HepG2 (cell line): ENCODE results near the gene RIPOR1. TPM values are rescaled to one million over a fixed set of nuclear protein-coding genes. Genes with fewer than 3 reads are reported as not detected.

ENCODE experiments used
- ESRRA ChIP-seq: sonication (generic); formaldehyde crosslinking; IDR thresholded peaks from 2 replicates; pipeline ENCODE4 v1.5.1; 2020; ENCODE audit warnings: mild to moderate bottlenecking, low read depth, missing genetic modification reagents
- HDAC2 ChIP-seq: sonication (generic); formaldehyde crosslinking; IDR thresholded peaks from 2 replicates; pipeline ENCODE4 v1.4.0; 2020; ENCODE audit warnings: missing genetic modification reagents
- PHB2 ChIP-seq: fragments of 450-650 bp; IDR thresholded peaks from 2 replicates; pipeline ENCODE4 v1.6.1; 2018; ENCODE audit not compliant: partially characterized antibody
- PHF5A ChIP-seq: IDR thresholded peaks from one replicate; pipeline ENCODE4 v1.6.1; 2018; ENCODE audit warnings: low read depth, missing genetic modification reagents; ENCODE audit not compliant: unreplicated experiment
- ZBTB7A ChIP-seq: sonication (generic); formaldehyde crosslinking; IDR thresholded peaks from 2 replicates; pipeline ENCODE4 v1.8.0; 2022; ENCODE audit warnings: mild to moderate bottlenecking, missing genetic modification reagents
- ZNF292 ChIP-seq: sonication (generic); formaldehyde crosslinking; IDR thresholded peaks from 2 replicates; pipeline ENCODE4 v1.8.1; 2022; ENCODE audit warnings: mild to moderate bottlenecking, low read depth, missing genetic modification reagents, borderline replicate concordance
- ZNF530 ChIP-seq: sonication (generic); formaldehyde crosslinking; IDR thresholded peaks from 2 replicates; pipeline ENCODE4 v1.5.0; 2020; ENCODE audit warnings: low read depth, mild to moderate bottlenecking, missing genetic modification reagents
- ZNF572 ChIP-seq: sonication (generic); formaldehyde crosslinking; IDR thresholded peaks from 2 replicates; pipeline ENCODE4 v1.5.1; 2020; ENCODE audit warnings: mild to moderate bottlenecking, missing genetic modification reagents
- ZNF629 ChIP-seq: sonication (generic); formaldehyde crosslinking; conservative IDR thresholded peaks from 2 replicates; pipeline ENCODE4 v1.5.0; 2020; ENCODE audit warnings: missing genetic modification reagents
- polyA plus RNA-seq, 8 experiments: library from polyadenylated mRNA; depleted of rRNA in 3 of 8; stranded (reverse) in 7 of 8; unstranded in 1 of 8; fragments of >200 nt; fragmentation: Illumina TruSeq in 4 of 8; extraction: Trizol in 4 of 8; gene quantifications; 2 replicates each; pipeline versions ENCODE4 v1.2.1 to v1.2.3, GENCODE V29; 2011 to 2016; ENCODE audit warnings: low read depth in 4 of 8, missing spikeins in 1 of 8, mixed read lengths in 1 of 8; ENCODE audit not compliant: insufficient read depth in 1 of 8
- total RNA-seq, 5 experiments: library from RNA; depleted of rRNA; stranded (reverse); fragments of >200 nt; fragmentation: Illumina TruSeq; extraction: Trizol; gene quantifications; 2 replicates each; pipeline ENCODE4 v1.2.3, GENCODE V29; 2016; ENCODE audit warnings: low read depth in 1 of 5
- TF ChIP-seq, protein P1 (sequence below): sonication (generic); formaldehyde crosslinking; IDR thresholded peaks from 2 replicates; pipeline ENCODE4 v1.4.0; 2020; ENCODE audit warnings: missing genetic modification reagents, borderline replicate concordance
- TF ChIP-seq, protein P2 (sequence below): sonication (generic); formaldehyde crosslinking; IDR thresholded peaks from 2 replicates; pipeline ENCODE4 v1.4.0; 2020; ENCODE audit warnings: missing genetic modification reagents
- TF ChIP-seq, protein P3 (sequence below): sonication (generic); formaldehyde crosslinking; IDR thresholded peaks from 2 replicates; pipeline ENCODE4 v1.8.0; 2022; ENCODE audit warnings: mild to moderate bottlenecking, missing genetic modification reagents, moderate library complexity
- TF ChIP-seq, protein P4 (sequence below): IDR thresholded peaks from 2 replicates; pipeline ENCODE4 v1.6.1; 2018; ENCODE audit warnings: missing genetic modification reagents, mild to moderate bottlenecking, missing compliant biosample characterization
- TF ChIP-seq, protein P5 (sequence below): sonication (generic); formaldehyde crosslinking; IDR thresholded peaks from 2 replicates; pipeline ENCODE4 v1.8.0; 2022; ENCODE audit warnings: low read depth, missing genetic modification reagents
- TF ChIP-seq, protein P6 (sequence below): sonication (generic); formaldehyde crosslinking; IDR thresholded peaks from 2 replicates; pipeline ENCODE4 v1.5.1; 2020; ENCODE audit warnings: missing genetic modification reagents, mild to moderate bottlenecking, borderline replicate concordance

RIPOR1 gene
- total and polyA plus RNA-seq, 2 of the 13 experiments (the other 11 are each of a cell fraction or from before 2014, with no cell fraction given), result 4.6 to 8.1 TPM

DNA sequence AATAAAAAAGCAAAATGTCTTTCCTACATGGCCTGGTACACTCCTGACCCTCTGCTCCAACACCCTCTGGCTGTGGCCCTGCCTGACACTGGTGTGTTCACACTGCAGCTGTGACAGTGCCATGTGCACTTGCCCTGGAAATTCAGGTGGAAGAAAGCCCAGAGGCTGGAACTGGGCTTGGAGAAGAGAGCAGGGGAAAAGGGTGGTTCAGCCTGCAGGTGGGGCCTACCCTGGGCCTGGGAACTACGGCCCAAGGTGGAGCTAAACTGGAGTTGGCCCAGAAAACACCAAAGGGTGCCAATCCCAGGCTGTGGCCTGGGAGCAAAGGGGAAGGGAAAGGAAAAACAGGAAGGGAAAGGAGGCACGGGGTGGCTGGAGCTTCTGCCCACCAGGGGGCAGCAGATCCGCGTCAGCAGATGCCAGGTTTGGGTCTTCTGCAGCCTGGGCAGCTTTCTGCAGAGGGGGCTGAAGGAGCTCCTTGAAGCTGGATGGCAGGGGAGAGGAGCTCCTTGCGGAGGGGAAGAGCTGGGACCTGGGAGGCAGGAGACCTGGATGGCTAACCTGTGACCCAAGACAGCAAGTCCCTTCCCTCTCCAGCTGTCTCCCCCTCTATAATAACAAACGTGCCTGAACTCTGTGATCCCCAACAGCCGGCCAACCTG is 18.3 kb downstream of the RIPOR1 start (continued):
- TF ChIP-seq, protein P1, sequence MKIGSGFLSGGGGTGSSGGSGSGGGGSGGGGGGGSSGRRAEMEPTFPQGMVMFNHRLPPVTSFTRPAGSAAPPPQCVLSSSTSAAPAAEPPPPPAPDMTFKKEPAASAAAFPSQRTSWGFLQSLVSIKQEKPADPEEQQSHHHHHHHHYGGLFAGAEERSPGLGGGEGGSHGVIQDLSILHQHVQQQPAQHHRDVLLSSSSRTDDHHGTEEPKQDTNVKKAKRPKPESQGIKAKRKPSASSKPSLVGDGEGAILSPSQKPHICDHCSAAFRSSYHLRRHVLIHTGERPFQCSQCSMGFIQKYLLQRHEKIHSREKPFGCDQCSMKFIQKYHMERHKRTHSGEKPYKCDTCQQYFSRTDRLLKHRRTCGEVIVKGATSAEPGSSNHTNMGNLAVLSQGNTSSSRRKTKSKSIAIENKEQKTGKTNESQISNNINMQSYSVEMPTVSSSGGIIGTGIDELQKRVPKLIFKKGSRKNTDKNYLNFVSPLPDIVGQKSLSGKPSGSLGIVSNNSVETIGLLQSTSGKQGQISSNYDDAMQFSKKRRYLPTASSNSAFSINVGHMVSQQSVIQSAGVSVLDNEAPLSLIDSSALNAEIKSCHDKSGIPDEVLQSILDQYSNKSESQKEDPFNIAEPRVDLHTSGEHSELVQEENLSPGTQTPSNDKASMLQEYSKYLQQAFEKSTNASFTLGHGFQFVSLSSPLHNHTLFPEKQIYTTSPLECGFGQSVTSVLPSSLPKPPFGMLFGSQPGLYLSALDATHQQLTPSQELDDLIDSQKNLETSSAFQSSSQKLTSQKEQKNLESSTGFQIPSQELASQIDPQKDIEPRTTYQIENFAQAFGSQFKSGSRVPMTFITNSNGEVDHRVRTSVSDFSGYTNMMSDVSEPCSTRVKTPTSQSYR (CRISPR knock-in tag), result no peak
- no peak for TF ChIP-seq ESRRA
- TF ChIP-seq, protein P2, sequence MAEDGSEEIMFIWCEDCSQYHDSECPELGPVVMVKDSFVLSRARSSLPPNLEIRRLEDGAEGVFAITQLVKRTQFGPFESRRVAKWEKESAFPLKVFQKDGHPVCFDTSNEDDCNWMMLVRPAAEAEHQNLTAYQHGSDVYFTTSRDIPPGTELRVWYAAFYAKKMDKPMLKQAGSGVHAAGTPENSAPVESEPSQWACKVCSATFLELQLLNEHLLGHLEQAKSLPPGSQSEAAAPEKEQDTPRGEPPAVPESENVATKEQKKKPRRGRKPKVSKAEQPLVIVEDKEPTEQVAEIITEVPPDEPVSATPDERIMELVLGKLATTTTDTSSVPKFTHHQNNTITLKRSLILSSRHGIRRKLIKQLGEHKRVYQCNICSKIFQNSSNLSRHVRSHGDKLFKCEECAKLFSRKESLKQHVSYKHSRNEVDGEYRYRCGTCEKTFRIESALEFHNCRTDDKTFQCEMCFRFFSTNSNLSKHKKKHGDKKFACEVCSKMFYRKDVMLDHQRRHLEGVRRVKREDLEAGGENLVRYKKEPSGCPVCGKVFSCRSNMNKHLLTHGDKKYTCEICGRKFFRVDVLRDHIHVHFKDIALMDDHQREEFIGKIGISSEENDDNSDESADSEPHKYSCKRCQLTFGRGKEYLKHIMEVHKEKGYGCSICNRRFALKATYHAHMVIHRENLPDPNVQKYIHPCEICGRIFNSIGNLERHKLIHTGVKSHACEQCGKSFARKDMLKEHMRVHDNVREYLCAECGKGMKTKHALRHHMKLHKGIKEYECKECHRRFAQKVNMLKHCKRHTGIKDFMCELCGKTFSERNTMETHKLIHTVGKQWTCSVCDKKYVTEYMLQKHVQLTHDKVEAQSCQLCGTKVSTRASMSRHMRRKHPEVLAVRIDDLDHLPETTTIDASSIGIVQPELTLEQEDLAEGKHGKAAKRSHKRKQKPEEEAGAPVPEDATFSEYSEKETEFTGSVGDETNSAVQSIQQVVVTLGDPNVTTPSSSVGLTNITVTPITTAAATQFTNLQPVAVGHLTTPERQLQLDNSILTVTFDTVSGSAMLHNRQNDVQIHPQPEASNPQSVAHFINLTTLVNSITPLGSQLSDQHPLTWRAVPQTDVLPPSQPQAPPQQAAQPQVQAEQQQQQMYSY (CRISPR knock-in tag), result no peak
- TF ChIP-seq PHB2, result no peak
- no peak for TF ChIP-seq ZNF629 (CRISPR knock-in tag)
- TF ChIP-seq ZNF292, result no peak
- TF ChIP-seq ZNF530, result no peak
- peak; percentile 31; the same call in 1 of the 2 replicates for TF ChIP-seq HDAC2 (CRISPR knock-in tag)
- TF ChIP-seq ZBTB7A (CRISPR knock-in tag), result no peak
- TF ChIP-seq, protein P3, sequence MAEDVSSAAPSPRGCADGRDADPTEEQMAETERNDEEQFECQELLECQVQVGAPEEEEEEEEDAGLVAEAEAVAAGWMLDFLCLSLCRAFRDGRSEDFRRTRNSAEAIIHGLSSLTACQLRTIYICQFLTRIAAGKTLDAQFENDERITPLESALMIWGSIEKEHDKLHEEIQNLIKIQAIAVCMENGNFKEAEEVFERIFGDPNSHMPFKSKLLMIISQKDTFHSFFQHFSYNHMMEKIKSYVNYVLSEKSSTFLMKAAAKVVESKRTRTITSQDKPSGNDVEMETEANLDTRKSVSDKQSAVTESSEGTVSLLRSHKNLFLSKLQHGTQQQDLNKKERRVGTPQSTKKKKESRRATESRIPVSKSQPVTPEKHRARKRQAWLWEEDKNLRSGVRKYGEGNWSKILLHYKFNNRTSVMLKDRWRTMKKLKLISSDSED (CRISPR knock-in tag), result no peak
- TF ChIP-seq, protein P4, sequence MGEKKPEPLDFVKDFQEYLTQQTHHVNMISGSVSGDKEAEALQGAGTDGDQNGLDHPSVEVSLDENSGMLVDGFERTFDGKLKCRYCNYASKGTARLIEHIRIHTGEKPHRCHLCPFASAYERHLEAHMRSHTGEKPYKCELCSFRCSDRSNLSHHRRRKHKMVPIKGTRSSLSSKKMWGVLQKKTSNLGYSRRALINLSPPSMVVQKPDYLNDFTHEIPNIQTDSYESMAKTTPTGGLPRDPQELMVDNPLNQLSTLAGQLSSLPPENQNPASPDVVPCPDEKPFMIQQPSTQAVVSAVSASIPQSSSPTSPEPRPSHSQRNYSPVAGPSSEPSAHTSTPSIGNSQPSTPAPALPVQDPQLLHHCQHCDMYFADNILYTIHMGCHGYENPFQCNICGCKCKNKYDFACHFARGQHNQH (CRISPR knock-in tag), result peak; percentile 55; the same call in 1 of the 2 replicates
- TF ChIP-seq, protein P5, sequence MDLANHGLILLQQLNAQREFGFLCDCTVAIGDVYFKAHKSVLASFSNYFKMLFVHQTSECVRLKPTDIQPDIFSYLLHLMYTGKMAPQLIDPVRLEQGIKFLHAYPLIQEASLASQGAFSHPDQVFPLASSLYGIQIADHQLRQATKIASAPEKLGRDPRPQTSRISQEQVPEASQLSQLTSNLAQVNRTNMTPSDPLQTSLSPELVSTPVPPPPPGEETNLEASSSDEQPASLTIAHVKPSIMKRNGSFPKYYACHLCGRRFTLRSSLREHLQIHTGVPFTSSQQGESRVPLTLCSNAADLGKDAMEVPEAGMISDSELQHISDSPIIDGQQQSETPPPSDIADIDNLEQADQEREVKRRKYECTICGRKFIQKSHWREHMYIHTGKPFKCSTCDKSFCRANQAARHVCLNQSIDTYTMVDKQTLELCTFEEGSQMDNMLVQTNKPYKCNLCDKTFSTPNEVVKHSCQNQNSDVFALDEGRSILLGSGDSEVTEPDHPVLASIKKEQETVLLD (CRISPR knock-in tag), result no peak
- no peak for TF ChIP-seq PHF5A (CRISPR knock-in tag)
- peak; percentile 59; the same call in 1 of the 2 replicates for TF ChIP-seq ZNF572
- TF ChIP-seq, protein P6, sequence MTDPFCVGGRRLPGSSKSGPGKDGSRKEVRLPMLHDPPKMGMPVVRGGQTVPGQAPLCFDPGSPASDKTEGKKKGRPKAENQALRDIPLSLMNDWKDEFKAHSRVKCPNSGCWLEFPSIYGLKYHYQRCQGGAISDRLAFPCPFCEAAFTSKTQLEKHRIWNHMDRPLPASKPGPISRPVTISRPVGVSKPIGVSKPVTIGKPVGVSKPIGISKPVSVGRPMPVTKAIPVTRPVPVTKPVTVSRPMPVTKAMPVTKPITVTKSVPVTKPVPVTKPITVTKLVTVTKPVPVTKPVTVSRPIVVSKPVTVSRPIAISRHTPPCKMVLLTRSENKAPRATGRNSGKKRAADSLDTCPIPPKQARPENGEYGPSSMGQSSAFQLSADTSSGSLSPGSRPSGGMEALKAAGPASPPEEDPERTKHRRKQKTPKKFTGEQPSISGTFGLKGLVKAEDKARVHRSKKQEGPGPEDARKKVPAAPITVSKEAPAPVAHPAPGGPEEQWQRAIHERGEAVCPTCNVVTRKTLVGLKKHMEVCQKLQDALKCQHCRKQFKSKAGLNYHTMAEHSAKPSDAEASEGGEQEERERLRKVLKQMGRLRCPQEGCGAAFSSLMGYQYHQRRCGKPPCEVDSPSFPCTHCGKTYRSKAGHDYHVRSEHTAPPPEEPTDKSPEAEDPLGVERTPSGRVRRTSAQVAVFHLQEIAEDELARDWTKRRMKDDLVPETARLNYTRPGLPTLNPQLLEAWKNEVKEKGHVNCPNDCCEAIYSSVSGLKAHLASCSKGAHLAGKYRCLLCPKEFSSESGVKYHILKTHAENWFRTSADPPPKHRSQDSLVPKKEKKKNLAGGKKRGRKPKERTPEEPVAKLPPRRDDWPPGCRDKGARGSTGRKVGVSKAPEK (CRISPR knock-in tag), result no peak
